Adrenal gland (tissue), 12 donors: Measurements from ENCODE around the gene C14orf132. TPM values are rescaled to one million over a fixed set of nuclear protein-coding genes. Genes with fewer than 3 reads are reported as not detected.

Experiments
- DNase-seq, 7 donors: peaks; one replicate each; pipeline ENCODE4 v3.0.0-alpha.2; 2019 to 2020
- H3K27ac ChIP-seq, 5 donors: fragments of 200-600 bp; sonication (generic) in 4 of 5; 1 replicate in 3 of 5; 2 replicates in 2 of 5; pipeline versions ENCODE4 v1.5.1 to v1.8.0; 2016 to 2020; ENCODE audit warnings: mild to moderate bottlenecking in 1 of 5
- H3K27me3 ChIP-seq: fragments of 200-600 bp; 2 replicates; pipeline ENCODE4 v1.8.0; 2021
- H3K36me3 ChIP-seq, 2 donors: fragments of 200-600 bp; replicated peaks in 1 of 2; 1 replicate in 1 of 2; 2 replicates in 1 of 2; pipeline versions ENCODE4 v1.5.1 to v1.8.0; 2018 to 2022
- H3K4me1 ChIP-seq, 2 donors: fragments of 200-600 bp; replicated peaks in 1 of 2; 1 replicate in 1 of 2; 2 replicates in 1 of 2; pipeline versions ENCODE4 v1.5.1 to v1.8.0; 2018 to 2021
- H3K4me3 ChIP-seq, 4 donors: fragments of 200-600 bp; sonication (generic) in 3 of 4; one replicate each; pipeline ENCODE4 v1.5.1; 2016 to 2018
- H3K9me3 ChIP-seq, 3 donors: fragments of 200-600 bp; sonication (generic) in 1 of 3; replicated peaks in 1 of 3; 1 replicate in 2 of 3; 2 replicates in 1 of 3; pipeline versions ENCODE4 v1.5.1 to v1.8.0; 2016 to 2021
- POLR2A ChIP-seq, 2 donors: fragments of 450-650 bp; IDR thresholded peaks; one replicate each; pipeline ENCODE4 v1.6.1; 2017; ENCODE audit warnings: antibody characterized with exemption in 2 of 2, mild to moderate bottlenecking in 2 of 2, moderate library complexity in 1 of 2
- WGBS, 4 donors: extraction: QIAGEN DNeasy Blood & Tissue Kit in 2 of 4; methylation state at CpG; one replicate each; pipeline versions ENCODE4 v1.1.5 to v1.1.7; 2013 to 2017; 5-methylcytosine and 5-hydroxymethylcytosine counted together
- intact Hi-C, 2 donors: fragments of 100-400 bp; cut with DNase I; formaldehyde crosslinking; loops; one replicate each; pipeline versions ENCODE4 v1.14.1 to v1.15.0; 2022 to 2023
- polyA plus RNA-seq, 3 donors: library from polyadenylated mRNA; stranded (reverse); fragments of 200-250 nt in 2 of 3; fragments of 350-450 nt in 1 of 3; fragmentation: Illumina TruSeq in 1 of 3; extraction: RNeasy Lipid Tissue Mini Kit (QIAGEN cat#74804) in 1 of 3; gene quantifications; one replicate each; pipeline ENCODE4 v1.2.3, GENCODE V29; 2013 to 2014
- total RNA-seq, 9 donors: library from RNA; depleted of rRNA in 4 of 9; stranded (reverse); fragments of >200 nt in 4 of 9; fragments of 120-200 nt in 1 of 9; fragmentation: NEBNext Ultra II Directional in 1 of 9; extraction: Animal tissue kit (Norgen Biotek cat#: 25700) in 1 of 9; gene quantifications; one replicate each; pipeline versions ENCODE4 v1.1.0 to v1.2.4, GENCODE V29; 2013 to 2023
- TF ChIP-seq, protein P1 (sequence below), 6 experiments: fragments of 450-650 bp in 4 of 6; fragments of 200-600 bp in 2 of 6; sonication (generic) in 1 of 6; IDR thresholded peaks; 1 replicate in 5 of 6; 2 replicates in 1 of 6; pipeline versions ENCODE4 v1.5.1 to v1.8.0; 2016 to 2021; ENCODE audit warnings: antibody characterized with exemption in 6 of 6, mild to moderate bottlenecking in 2 of 6, moderate library complexity in 1 of 6
- donor health status: healthy with polysubstance abuse.
- donor health status: Bipolar disorder and iron deficiency.
- donor health status: DM: yes; HTN: yes; CAD: no.
- donor health status: DM: no; HTN: no; CAD: no.
- donor health status: DM: no; HTN: no; CAD: no.
- donor health status: DM: yes; HTN: yes; CAD: no.

Gene C14orf132
- total and polyA plus RNA-seq, 12 donors = 4.5 to 34.8 (median 11.8) TPM

DNA sequence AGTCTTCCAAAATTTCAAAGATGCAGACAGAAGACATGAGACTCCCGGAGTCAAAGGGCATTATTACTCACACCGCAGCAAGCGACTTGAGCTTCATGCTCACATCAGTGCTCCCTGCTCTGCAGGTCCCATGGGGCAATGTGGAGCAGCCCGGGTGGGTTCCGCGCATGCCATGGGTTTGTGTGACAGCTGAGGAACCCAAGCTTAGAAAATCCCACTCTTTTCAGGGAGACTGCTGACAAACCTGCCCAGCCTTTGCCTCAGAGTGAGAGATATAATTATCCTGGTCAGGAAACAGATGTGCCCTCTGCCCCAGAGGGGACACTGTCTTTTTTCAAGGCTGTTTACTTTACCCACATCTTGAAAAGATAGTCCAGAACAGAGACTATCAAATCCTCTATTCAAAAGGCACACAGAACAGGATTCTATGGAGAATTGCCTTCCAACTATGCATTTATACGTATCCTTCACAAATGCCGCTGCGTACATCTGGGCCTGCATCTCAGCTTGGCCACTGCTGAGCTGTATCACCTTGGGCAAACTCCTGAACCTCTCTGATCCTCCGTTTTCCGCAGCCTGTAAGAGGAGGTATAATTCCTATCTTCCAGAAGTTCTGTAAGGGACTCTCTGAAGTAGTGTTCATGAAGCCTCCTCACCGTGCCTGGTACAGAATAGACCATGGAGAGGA, 16.0 kb downstream of the C14orf132 start:
- peak overlapping the region in 1 of 5 donors; percentile 65 for H3K27ac ChIP-seq
- no peaks in the 10 kb centered on the region for H3K36me3 ChIP-seq
- DNase-seq = no peak
- TF ChIP-seq, protein P1, sequence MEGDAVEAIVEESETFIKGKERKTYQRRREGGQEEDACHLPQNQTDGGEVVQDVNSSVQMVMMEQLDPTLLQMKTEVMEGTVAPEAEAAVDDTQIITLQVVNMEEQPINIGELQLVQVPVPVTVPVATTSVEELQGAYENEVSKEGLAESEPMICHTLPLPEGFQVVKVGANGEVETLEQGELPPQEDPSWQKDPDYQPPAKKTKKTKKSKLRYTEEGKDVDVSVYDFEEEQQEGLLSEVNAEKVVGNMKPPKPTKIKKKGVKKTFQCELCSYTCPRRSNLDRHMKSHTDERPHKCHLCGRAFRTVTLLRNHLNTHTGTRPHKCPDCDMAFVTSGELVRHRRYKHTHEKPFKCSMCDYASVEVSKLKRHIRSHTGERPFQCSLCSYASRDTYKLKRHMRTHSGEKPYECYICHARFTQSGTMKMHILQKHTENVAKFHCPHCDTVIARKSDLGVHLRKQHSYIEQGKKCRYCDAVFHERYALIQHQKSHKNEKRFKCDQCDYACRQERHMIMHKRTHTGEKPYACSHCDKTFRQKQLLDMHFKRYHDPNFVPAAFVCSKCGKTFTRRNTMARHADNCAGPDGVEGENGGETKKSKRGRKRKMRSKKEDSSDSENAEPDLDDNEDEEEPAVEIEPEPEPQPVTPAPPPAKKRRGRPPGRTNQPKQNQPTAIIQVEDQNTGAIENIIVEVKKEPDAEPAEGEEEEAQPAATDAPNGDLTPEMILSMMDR (IDR thresholded peaks at IDR 0.05) = no peak
- TF ChIP-seq POLR2A (IDR thresholded peaks at IDR 0.05) = no peak
- intact Hi-C loops = no loop called here
- WGBS, 4 donors = 64 to 76% (median 71%) methylated on average over 12 of the region's 12 CpGs
- no peaks in the 10 kb centered on the region for H3K9me3 ChIP-seq
- peaks cover 0 to 7% of the 10 kb centered on the region in 2 donors for H3K4me1 ChIP-seq
- no peak overlapping the region for H3K4me3 ChIP-seq
- no peaks in the 10 kb centered on the region for H3K27me3 ChIP-seq

DNA sequence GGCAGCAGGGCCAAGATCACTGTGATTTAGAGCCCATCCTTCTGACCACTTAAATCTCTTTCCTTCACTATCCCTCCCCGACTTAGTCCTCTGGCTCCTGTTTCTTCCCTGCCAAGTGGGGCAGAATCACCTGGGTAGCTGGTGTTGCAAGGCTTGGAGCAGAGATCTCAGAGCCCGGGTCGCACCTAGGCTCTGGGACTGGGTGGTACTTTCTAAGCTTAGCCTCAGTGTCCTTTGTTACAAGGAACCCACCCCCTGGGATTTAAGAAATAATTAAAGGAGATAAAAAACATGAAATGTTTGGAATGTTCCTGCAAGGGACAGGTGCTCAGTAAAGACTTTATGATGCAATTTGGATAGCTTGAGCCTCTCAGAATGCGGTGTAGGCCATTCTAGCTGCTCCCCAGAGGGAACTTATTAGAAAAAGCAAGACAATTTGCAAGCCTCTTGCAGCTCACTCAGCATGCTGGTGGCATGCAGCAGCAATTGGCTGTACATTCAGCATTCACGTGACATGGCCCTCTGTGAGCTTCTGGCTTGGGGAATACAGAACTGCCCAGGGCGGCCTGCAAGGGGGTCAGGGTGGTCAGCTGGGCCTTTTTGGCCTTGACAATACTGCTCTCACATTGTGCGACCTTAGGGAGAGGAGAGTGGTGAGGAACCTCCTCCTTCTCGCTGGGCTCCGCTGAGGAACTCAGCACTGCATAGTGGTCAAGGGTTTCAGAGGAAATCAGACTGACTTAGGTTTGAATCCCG, 16.8 kb downstream of the C14orf132 start:
- Histone ChIP-seq H3K27me3 (no peaks in the 10 kb centered on the region), H3K27ac (peak overlapping the region in 1 of 5 donors; percentile 65), H3K4me1 (peaks cover 0 to 7% of the 10 kb centered on the region in 2 donors), H3K9me3 (no peaks in the 10 kb centered on the region), H3K4me3 (no peak overlapping the region), H3K36me3 (no peaks in the 10 kb centered on the region)
- WGBS, 4 donors = 63 to 74% (median 71%) methylated on average over 6 to 10 of the region's 10 CpGs
- no peak for DNase-seq
- TF ChIP-seq, protein P1 (IDR thresholded peaks at IDR 0.05) = no peak
- TF ChIP-seq POLR2A (IDR thresholded peaks at IDR 0.05) = no peak
- intact Hi-C loops = no loop called here

DNA sequence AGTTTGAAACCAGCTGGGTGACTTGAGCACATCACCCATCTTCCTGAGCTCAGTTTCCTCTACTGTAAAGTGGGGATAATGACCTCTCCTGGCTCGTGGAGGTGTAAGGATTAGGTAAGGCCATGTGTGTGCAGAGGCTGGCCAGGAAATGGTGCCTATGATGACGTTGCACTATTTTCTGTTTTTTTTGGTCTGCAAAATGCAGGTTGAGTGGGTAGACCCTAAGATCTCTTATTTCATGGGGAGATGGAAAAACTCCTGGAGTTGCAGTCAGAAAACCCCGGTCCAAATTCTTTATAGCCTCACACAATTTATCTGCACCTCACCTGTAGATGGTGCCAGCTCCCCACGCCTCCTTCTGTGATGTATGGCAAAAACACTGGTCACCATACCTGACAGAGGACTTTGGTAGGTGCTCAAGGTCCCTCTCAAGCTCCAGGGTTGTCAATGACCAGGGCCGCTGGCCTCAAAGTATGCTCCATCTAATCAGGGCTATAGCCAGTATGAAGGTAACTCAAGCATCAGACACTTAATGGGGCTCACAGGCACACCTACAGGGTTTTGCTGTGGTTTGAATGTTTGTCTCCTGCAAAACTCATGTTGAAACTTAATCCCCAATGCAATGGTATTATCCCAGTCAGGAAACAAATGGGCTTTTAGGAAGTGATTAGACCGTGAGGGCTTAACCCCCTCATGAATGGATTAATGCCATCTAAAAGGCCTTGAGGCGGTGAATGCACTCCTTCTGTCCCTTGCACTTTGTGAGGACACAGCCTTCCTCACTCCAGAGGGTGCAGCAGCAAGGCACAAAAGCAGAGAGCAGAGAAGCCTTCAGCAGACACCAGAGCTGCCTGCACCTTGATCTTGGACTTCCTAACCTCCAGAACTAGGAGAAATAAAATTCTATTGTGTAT, 17.6 kb downstream of the C14orf132 start:
- no peaks in the 10 kb centered on the region for H3K36me3 ChIP-seq
- DNase-seq = peak in 1 of 7 donors; percentile 46
- 65 to 75% (median 71%) methylated on average over 6 to 7 of the region's 7 CpGs for WGBS, 4 donors
- no peak overlapping the region for H3K4me3 ChIP-seq
- TF ChIP-seq POLR2A (IDR thresholded peaks at IDR 0.05) = no peak
- TF ChIP-seq, protein P1 (IDR thresholded peaks at IDR 0.05) = no peak
- peaks cover 0 to 7% of the 10 kb centered on the region in 2 donors for H3K4me1 ChIP-seq
- H3K9me3 ChIP-seq = no peaks in the 10 kb centered on the region
- no peaks in the 10 kb centered on the region for H3K27me3 ChIP-seq
- peak overlapping the region in 1 of 5 donors; percentile 26 for H3K27ac ChIP-seq
- intact Hi-C loops = no loop called here

GRCh38 chr14:96057738-96058137, 18.6 kb downstream of the C14orf132 start:
- no peaks in the 10 kb centered on the region for H3K9me3 ChIP-seq
- peak in 1 of 7 donors; percentile 43 for DNase-seq
- H3K4me1 ChIP-seq = peaks cover 0 to 7% of the 10 kb centered on the region in 2 donors
- H3K27me3 ChIP-seq = no peaks in the 10 kb centered on the region
- intact Hi-C loops = no loop called here
- H3K27ac ChIP-seq = no peak overlapping the region
- no peak overlapping the region for H3K4me3 ChIP-seq
- TF ChIP-seq POLR2A (IDR thresholded peaks at IDR 0.05) = no peak
- TF ChIP-seq, protein P1 (IDR thresholded peaks at IDR 0.05) = no peak
- no peaks in the 10 kb centered on the region for H3K36me3 ChIP-seq
- 80 to 83% (median 82%) methylated on average over 9 of the region's 9 CpGs for WGBS, 4 donors
